Chondrocyte (in vitro differentiated cells): ENCODE data around the gene PLB1. TPM values are rescaled to one million over a fixed set of nuclear protein-coding genes. Genes with fewer than 3 reads are reported as not detected.
"Not testable (repeated sequence)": the region's sequence is repeated elsewhere in the genome, so short reads cannot be mapped to it uniquely, and the experiment has no call there.

ENCODE experiments used
- DNase-seq: peaks from one replicate; pipeline ENCODE4 v3.0.0; 2021; ENCODE audit warnings: mixed read lengths, low spot score
- H3K27ac Mint-ChIP-seq: one replicate; pipeline ENCODE4 v1.8.0; 2021; ENCODE audit warnings: mild to moderate bottlenecking, moderate library complexity, mixed read lengths; ENCODE audit not compliant: unreplicated experiment
- H3K27me3 Mint-ChIP-seq: 2 replicates; pipeline ENCODE4 v1.8.0; 2021; ENCODE audit warnings: low read depth, mixed read lengths
- H3K36me3 Mint-ChIP-seq: 2 replicates; pipeline ENCODE4 v1.8.0; 2021; ENCODE audit warnings: low read depth, mixed read lengths
- H3K4me1 Mint-ChIP-seq: 2 replicates; pipeline ENCODE4 v1.8.0; 2021; ENCODE audit warnings: low read depth, mild to moderate bottlenecking, mixed read lengths
- H3K4me3 Mint-ChIP-seq: one replicate; pipeline ENCODE4 v1.8.0; 2021; ENCODE audit warnings: mild to moderate bottlenecking, moderate library complexity, mixed read lengths; ENCODE audit not compliant: unreplicated experiment
- H3K9me3 Mint-ChIP-seq: 2 replicates; pipeline ENCODE4 v1.8.0; 2021; ENCODE audit warnings: low read depth, mixed read lengths
- total RNA-seq: library from RNA; stranded (reverse); gene quantifications from 3 replicates; pipeline ENCODE4 v1.2.1, GENCODE V29; 2021
- TF ChIP-seq, protein P1 (sequence below): fragments of 200-600 bp; sonication (generic); IDR thresholded peaks from 2 replicates; pipeline ENCODE4 v1.5.0; 2021; ENCODE audit warnings: antibody characterized with exemption, mild to moderate bottlenecking, moderate library complexity

PLB1 gene
- total RNA-seq, 1 donor from 2014 or later, result 4.4 TPM

DNA sequence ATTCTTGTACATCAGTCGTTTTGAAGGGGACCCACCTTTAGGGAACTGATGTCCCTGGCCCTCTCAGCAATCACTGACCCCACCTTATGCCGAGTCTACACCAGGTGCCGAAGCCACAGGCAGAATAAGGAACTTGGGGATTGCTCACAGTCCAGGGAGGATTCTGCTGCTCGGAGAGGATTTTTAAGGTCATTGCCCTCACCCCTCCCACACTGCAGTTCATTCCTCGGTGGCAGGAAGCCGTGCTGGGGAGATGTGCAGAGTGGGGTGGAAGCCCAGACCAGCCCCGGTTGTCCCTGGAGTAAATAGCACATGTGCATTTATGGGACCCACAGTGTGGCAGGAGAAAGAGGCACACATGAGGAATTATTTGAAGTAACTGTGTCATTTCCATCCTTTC, 50.4 kb downstream of the PLB1 start:
- Mint-ChIP-seq H3K36me3 (no peaks in the 10 kb centered on the region), H3K4me1 (peaks cover 8% of the 10 kb centered on the region)
- no peak for DNase-seq

GRCh38 chr2:28547223-28547860, 51.5 kb downstream of the PLB1 start:
- DNase-seq, result no peak
- Mint-ChIP-seq H3K27ac (no peak overlapping the region), H3K9me3 (no peaks in the 10 kb centered on the region), H3K4me1 (peaks cover 8% of the 10 kb centered on the region), H3K36me3 (no peaks in the 10 kb centered on the region), H3K4me3 (no peak overlapping the region), H3K27me3 (no peaks in the 10 kb centered on the region)
- TF ChIP-seq, protein P1, sequence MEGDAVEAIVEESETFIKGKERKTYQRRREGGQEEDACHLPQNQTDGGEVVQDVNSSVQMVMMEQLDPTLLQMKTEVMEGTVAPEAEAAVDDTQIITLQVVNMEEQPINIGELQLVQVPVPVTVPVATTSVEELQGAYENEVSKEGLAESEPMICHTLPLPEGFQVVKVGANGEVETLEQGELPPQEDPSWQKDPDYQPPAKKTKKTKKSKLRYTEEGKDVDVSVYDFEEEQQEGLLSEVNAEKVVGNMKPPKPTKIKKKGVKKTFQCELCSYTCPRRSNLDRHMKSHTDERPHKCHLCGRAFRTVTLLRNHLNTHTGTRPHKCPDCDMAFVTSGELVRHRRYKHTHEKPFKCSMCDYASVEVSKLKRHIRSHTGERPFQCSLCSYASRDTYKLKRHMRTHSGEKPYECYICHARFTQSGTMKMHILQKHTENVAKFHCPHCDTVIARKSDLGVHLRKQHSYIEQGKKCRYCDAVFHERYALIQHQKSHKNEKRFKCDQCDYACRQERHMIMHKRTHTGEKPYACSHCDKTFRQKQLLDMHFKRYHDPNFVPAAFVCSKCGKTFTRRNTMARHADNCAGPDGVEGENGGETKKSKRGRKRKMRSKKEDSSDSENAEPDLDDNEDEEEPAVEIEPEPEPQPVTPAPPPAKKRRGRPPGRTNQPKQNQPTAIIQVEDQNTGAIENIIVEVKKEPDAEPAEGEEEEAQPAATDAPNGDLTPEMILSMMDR, result no peak

More for the DNA sequence above, 50.4 kb downstream of the PLB1 start:
- TF ChIP-seq, protein P1, result no peak
- H3K9me3 Mint-ChIP-seq, result no peaks in the 10 kb centered on the region
- no peak overlapping the region for H3K27ac Mint-ChIP-seq
- no peaks in the 10 kb centered on the region for H3K27me3 Mint-ChIP-seq
- H3K4me3 Mint-ChIP-seq, result no peak overlapping the region

- TF ChIP-seq, protein P1, result no peak
- Mint-ChIP-seq H3K4me3 (no peak overlapping the region), H3K9me3 (no peaks in the 10 kb centered on the region), H3K27ac (no peak overlapping the region), H3K27me3 (no peaks in the 10 kb centered on the region), H3K4me1 (peaks cover 8% of the 10 kb centered on the region), H3K36me3 (no peaks in the 10 kb centered on the region)
- DNase-seq, result no peak
These were observed 52.2 kb downstream of the PLB1 start for GRCh38 chr2:28547906-28548600.

GRCh38 chr2:28550345-28550744, 54.5 kb downstream of the PLB1 start:
- not testable (repeated sequence) for H3K4me3 Mint-ChIP-seq, H3K27ac Mint-ChIP-seq

GRCh38 chr2:28552045-28552823, 56.4 kb downstream of the PLB1 start:
- no peak overlapping the region for H3K27ac Mint-ChIP-seq
- H3K36me3 Mint-ChIP-seq, result no peaks in the 10 kb centered on the region
- TF ChIP-seq, protein P1, result no peak
- no peak for DNase-seq
- H3K27me3 Mint-ChIP-seq, result no peaks in the 10 kb centered on the region
- H3K9me3 Mint-ChIP-seq, result no peaks in the 10 kb centered on the region
- H3K4me3 Mint-ChIP-seq, result no peak overlapping the region
- H3K4me1 Mint-ChIP-seq, result no peaks in the 10 kb centered on the region

More at GRCh38 chr2:28550345-28550744, 54.5 kb downstream of the PLB1 start:
- not testable (repeated sequence) for H3K36me3 Mint-ChIP-seq, DNase-seq, H3K9me3 Mint-ChIP-seq, H3K4me1 Mint-ChIP-seq, H3K27me3 Mint-ChIP-seq
